Panc1 (cell line): ENCODE data around the gene PRKCA. TPM values are rescaled to one million over a fixed set of nuclear protein-coding genes. Genes with fewer than 3 reads are reported as not detected.

Source experiments
- ATAC-seq: fragments of 200-7000 bp; cut with Tn5 transposase; 2 replicates; pipeline ENCODE4 v1.9.1; 2020; ENCODE audit warnings: mild to moderate bottlenecking, moderate library complexity
- BruUV-seq: library from RNA; stranded (reverse); fragments of 400-500 nt; replicated peaks from 2 replicates; lab custom pipeline; 2021; lab: Mats Ljungman, UMichigan
- CTCF ChIA-PET: fragments of 300-600 bp; sonication (Branson Sonifier 250); formaldehyde crosslinking; loops from one replicate; lab custom pipeline; 2022; ENCODE audit warnings: antibody characterized with exemption; lab: Charles Lee
- POLR2A ChIA-PET: fragments of 300-600 bp; sonication (Branson Sonifier 250); formaldehyde crosslinking; loops from one replicate; lab custom pipeline; 2022; ENCODE audit warnings: antibody characterized with exemption; lab: Charles Lee
- DNase-seq: peaks from one replicate; pipeline ENCODE4 v3.0.0-alpha.2; 2010; ENCODE audit warnings: low read depth, low spot score
- H3K27ac ChIP-seq: 2 replicates; pipeline ENCODE4 v1.5.1; 2011; ENCODE audit warnings: mild to moderate bottlenecking, low read length, inconsistent platforms
- H3K27me3 ChIP-seq: fragments of 200-500 bp; sonication (Bioruptor generic); 2 replicates; pipeline ENCODE4 v1.6.0; 2014; ENCODE audit warnings: low read length, inconsistent platforms; ENCODE audit not compliant: control insufficient read depth, insufficient read depth
- H3K36me3 ChIP-seq: fragments of 200-500 bp; sonication (Bioruptor generic); 2 replicates; pipeline ENCODE4 v1.5.1; 2014; ENCODE audit warnings: inconsistent platforms, mild to moderate bottlenecking, low read length, moderate library complexity; ENCODE audit not compliant: control insufficient read depth, insufficient read depth
- H3K4me1 ChIP-seq: 2 replicates; pipeline ENCODE4 v1.5.1; 2011; ENCODE audit warnings: inconsistent platforms, mild to moderate bottlenecking, low read length, moderate library complexity; ENCODE audit not compliant: control insufficient read depth, insufficient read depth
- H3K4me3 ChIP-seq, 2 experiments: 2 replicates each; pipeline ENCODE4 v1.5.1; 2011 to 2012; ENCODE audit warnings: low read depth in 2 of 2, low read length in 2 of 2, mild to moderate bottlenecking in 2 of 2, inconsistent platforms in 1 of 2, moderate library complexity in 1 of 2
- H3K9me3 ChIP-seq: fragments of 200-500 bp; sonication (Bioruptor generic); 2 replicates; pipeline ENCODE4 v1.5.1; 2014; ENCODE audit warnings: low read depth, mild to moderate bottlenecking, inconsistent platforms, low read length, moderate library complexity; ENCODE audit not compliant: control insufficient read depth, insufficient read depth
- CTCF ChIP-seq: fragments of 450-650 bp; IDR thresholded peaks from 2 replicates; pipeline ENCODE4 v1.5.1; 2017; ENCODE audit warnings: mild to moderate bottlenecking
- POLR2AphosphoS5 ChIP-seq: IDR thresholded peaks from 2 replicates; pipeline ENCODE4 v1.6.1; 2012; ENCODE audit warnings: mild to moderate bottlenecking, low read depth, low read length, moderate library complexity
- REST ChIP-seq, 2 experiments: IDR thresholded peaks; 2 replicates each; pipeline ENCODE4 v1.6.1; 2011 to 2012; ENCODE audit warnings: low read depth in 2 of 2, control low read depth in 1 of 2, low read length in 1 of 2, mild to moderate bottlenecking in 1 of 2, moderate library complexity in 1 of 2; ENCODE audit not compliant: insufficient read depth in 1 of 2
- SIN3A ChIP-seq: IDR thresholded peaks from 2 replicates; pipeline ENCODE4 v1.6.1; 2012; ENCODE audit warnings: low read depth, mild to moderate bottlenecking, low read length, moderate library complexity, borderline replicate concordance; ENCODE audit not compliant: insufficient read depth
- TCF7L2 ChIP-seq: IDR thresholded peaks from 2 replicates; pipeline ENCODE4 v1.6.1; 2011; ENCODE audit warnings: mild to moderate bottlenecking, low read depth, low read length, inconsistent platforms
- in situ Hi-C: cut with HindIII; loops from 2 replicates; pipeline ENCODE4 v1.10.0; 2016; ENCODE audit warnings: low sequenced_read_pairs, low pct_unique_long_range_greater_than_20kb
- intact Hi-C: fragments of 100-400 bp; cut with micrococcal nuclease; formaldehyde crosslinking; loops from one replicate; pipeline ENCODE4 v1.10.0; 2022; ENCODE audit not compliant: unreplicated experiment
- total RNA-seq: library from RNA; stranded (reverse); gene quantifications from one replicate; pipeline ENCODE4 v1.2.1, GENCODE V29; 2021; ENCODE audit not compliant: unreplicated experiment

Gene PRKCA
- total RNA-seq, 1 experiment from 2014 or later: 53.0 TPM

GRCh38 chr17:66817750-66818149 is 515.3 kb downstream of the PRKCA start:
- no peak for TF ChIP-seq POLR2AphosphoS5
- TF ChIP-seq TCF7L2: no peak
- no peak for TF ChIP-seq CTCF
- ChIA-PET POLR2A (no interaction called here), CTCF (no interaction called here)
- DNase-seq: no peak
- intact Hi-C loops (no loop called here), in situ Hi-C loops (no loop called here)
- H3K27ac ChIP-seq: no peak overlapping the region
- ATAC-seq: no peak
- no TSS peak for BruUV-seq
- H3K9me3 ChIP-seq: no peaks in the 10 kb centered on the region
- H3K27me3 ChIP-seq: no peaks in the 10 kb centered on the region
- no peak overlapping the region for H3K4me3 ChIP-seq
- no peaks in the 10 kb centered on the region for H3K4me1 ChIP-seq
- no peaks in the 10 kb centered on the region for H3K36me3 ChIP-seq

- in situ Hi-C loops (no loop called here), intact Hi-C loops (no loop called here)
- H3K9me3 ChIP-seq: no peaks in the 10 kb centered on the region
- no peak for DNase-seq
- H3K27me3 ChIP-seq: no peaks in the 10 kb centered on the region
- no peaks in the 10 kb centered on the region for H3K36me3 ChIP-seq
- H3K4me3 ChIP-seq: no peak overlapping the region
- POLR2A ChIA-PET: no interaction called here
- H3K4me1 ChIP-seq: no peaks in the 10 kb centered on the region
- no TSS peak for BruUV-seq
- no peak for TF ChIP-seq REST (IDR thresholded peaks at IDR 0.05; ENCODE audit: insufficient read depth in 1 of 2, low read depth in 2 of 2, low read length in 1 of 2)
- no peak for ATAC-seq
- H3K27ac ChIP-seq: no peak overlapping the region
- CTCF ChIA-PET: no interaction called here
Measured at GRCh38 chr17:66819466-66819865, 517.1 kb downstream of the PRKCA start.

GRCh38 chr17:66822009-66822408 is 519.6 kb downstream of the PRKCA start:
- DNase-seq (no peak), ATAC-seq (no peak)
- no peaks in the 10 kb centered on the region for H3K27me3 ChIP-seq
- H3K9me3 ChIP-seq: no peaks in the 10 kb centered on the region
- CTCF ChIA-PET: no interaction called here
- BruUV-seq: no TSS peak
- POLR2A ChIA-PET: no interaction called here
- in situ Hi-C loops (no loop called here), intact Hi-C loops (no loop called here)
- TF ChIP-seq TCF7L2 (no peak), POLR2AphosphoS5 (no peak), CTCF (no peak), SIN3A (no peak), REST (IDR thresholded peaks at IDR 0.05; ENCODE audit: insufficient read depth in 1 of 2, low read depth in 2 of 2, low read length in 1 of 2) (no peak)
- no peak overlapping the region for H3K4me3 ChIP-seq
- no peak overlapping the region for H3K27ac ChIP-seq
- no peaks in the 10 kb centered on the region for H3K36me3 ChIP-seq
- H3K4me1 ChIP-seq: no peaks in the 10 kb centered on the region
